GM20000 (cell line): ENCODE results near the gene SPOUT1.

Source experiments
- DNase-seq: peaks from one replicate; pipeline ENCODE4 v3.0.0; 2012; ENCODE audit warnings: low spot score
- CTCF ChIP-seq: IDR thresholded peaks from 2 replicates; pipeline ENCODE4 v1.5.1; 2012; ENCODE audit warnings: mild to moderate bottlenecking, control low read depth; ENCODE audit errors: extremely low read depth, missing control alignments

The SPOUT1 gene

GRCh38 chr9:128818099-128818838, 11.3 kb downstream of the SPOUT1 start, which contains the start of gene ENDOG:
ENDOG (plus strand) TSS chr9:128818500; CDS start chr9:128818685, 185 bp downstream.
- TF ChIP-seq CTCF, result peak; percentile 93
- DNase-seq, result peak; percentile 99

GRCh38 chr9:128810873-128811272, 18.7 kb downstream of the SPOUT1 start:
- no peak for TF ChIP-seq CTCF
- DNase-seq, result no peak

GRCh38 chr9:128809831-128810230, 19.8 kb downstream of the SPOUT1 start:
- TF ChIP-seq CTCF, result no peak
- DNase-seq, result no peak

GRCh38 chr9:128809036-128809599, 20.5 kb downstream of the SPOUT1 start:
- no peak for DNase-seq
- TF ChIP-seq CTCF, result no peak

- DNase-seq, result no peak
- TF ChIP-seq CTCF, result no peak
Observed at GRCh38 chr9:128808543-128808942, 21.1 kb downstream of the SPOUT1 start.

GRCh38 chr9:128807827-128808226, 21.8 kb downstream of the SPOUT1 start:
- no peak for DNase-seq
- no peak for TF ChIP-seq CTCF

GRCh38 chr9:128805661-128806060, 23.9 kb downstream of the SPOUT1 start:
- no peak for DNase-seq
- TF ChIP-seq CTCF, result no peak
